Activated CD4-positive, alpha-beta T cell treated with anti-CD3 and anti-CD28 coated beads, Interleukin-2, amount 10 ng/mL, durations not matched to agents 7 days and 5 days (primary cell): ENCODE measurements around the gene IL20RA. TPM values are rescaled to one million over a fixed set of nuclear protein-coding genes. Genes with fewer than 3 reads are reported as not detected.

Experiments
- CTCF ChIA-PET: fragments of 350-600 bp; sonication (Branson Sonifier 250); formaldehyde crosslinking; loops from one replicate; lab custom pipeline; 2021; ENCODE audit warnings: antibody characterized with exemption; lab: Charles Lee
- POLR2A ChIA-PET: fragments of 350-600 bp; sonication (Branson Sonifier 250); formaldehyde crosslinking; loops from one replicate; lab custom pipeline; 2021; ENCODE audit warnings: antibody characterized with exemption; lab: Charles Lee
- DNase-seq: peaks from one replicate; pipeline ENCODE4 v3.0.0-alpha.2; 2020
- H3K27ac Mint-ChIP-seq: one replicate; pipeline ENCODE4 v1.8.0; 2021; ENCODE audit warnings: mild to moderate bottlenecking, moderate library complexity, mixed read lengths
- H3K27me3 Mint-ChIP-seq: one replicate; pipeline ENCODE4 v1.8.0; 2021; ENCODE audit warnings: mixed read lengths
- H3K36me3 Mint-ChIP-seq: one replicate; pipeline ENCODE4 v1.8.0; 2021; ENCODE audit warnings: low read depth, mixed read lengths
- H3K4me1 Mint-ChIP-seq: one replicate; pipeline ENCODE4 v1.8.0; 2021; ENCODE audit warnings: mixed read lengths
- H3K4me3 Mint-ChIP-seq: one replicate; pipeline ENCODE4 v1.8.0; 2021; ENCODE audit warnings: mild to moderate bottlenecking, moderate library complexity, mixed read lengths
- H3K9me3 Mint-ChIP-seq: one replicate; pipeline ENCODE4 v1.8.0; 2021; ENCODE audit warnings: mixed read lengths
- total RNA-seq, 2 experiments: library from RNA; stranded (reverse); gene quantifications; one replicate each; pipeline ENCODE4 v1.2.3, GENCODE V29; 2021

IL20RA gene, protein sequence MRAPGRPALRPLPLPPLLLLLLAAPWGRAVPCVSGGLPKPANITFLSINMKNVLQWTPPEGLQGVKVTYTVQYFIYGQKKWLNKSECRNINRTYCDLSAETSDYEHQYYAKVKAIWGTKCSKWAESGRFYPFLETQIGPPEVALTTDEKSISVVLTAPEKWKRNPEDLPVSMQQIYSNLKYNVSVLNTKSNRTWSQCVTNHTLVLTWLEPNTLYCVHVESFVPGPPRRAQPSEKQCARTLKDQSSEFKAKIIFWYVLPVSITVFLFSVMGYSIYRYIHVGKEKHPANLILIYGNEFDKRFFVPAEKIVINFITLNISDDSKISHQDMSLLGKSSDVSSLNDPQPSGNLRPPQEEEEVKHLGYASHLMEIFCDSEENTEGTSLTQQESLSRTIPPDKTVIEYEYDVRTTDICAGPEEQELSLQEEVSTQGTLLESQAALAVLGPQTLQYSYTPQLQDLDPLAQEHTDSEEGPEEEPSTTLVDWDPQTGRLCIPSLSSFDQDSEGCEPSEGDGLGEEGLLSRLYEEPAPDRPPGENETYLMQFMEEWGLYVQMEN
- not detected for total RNA-seq

DNA sequence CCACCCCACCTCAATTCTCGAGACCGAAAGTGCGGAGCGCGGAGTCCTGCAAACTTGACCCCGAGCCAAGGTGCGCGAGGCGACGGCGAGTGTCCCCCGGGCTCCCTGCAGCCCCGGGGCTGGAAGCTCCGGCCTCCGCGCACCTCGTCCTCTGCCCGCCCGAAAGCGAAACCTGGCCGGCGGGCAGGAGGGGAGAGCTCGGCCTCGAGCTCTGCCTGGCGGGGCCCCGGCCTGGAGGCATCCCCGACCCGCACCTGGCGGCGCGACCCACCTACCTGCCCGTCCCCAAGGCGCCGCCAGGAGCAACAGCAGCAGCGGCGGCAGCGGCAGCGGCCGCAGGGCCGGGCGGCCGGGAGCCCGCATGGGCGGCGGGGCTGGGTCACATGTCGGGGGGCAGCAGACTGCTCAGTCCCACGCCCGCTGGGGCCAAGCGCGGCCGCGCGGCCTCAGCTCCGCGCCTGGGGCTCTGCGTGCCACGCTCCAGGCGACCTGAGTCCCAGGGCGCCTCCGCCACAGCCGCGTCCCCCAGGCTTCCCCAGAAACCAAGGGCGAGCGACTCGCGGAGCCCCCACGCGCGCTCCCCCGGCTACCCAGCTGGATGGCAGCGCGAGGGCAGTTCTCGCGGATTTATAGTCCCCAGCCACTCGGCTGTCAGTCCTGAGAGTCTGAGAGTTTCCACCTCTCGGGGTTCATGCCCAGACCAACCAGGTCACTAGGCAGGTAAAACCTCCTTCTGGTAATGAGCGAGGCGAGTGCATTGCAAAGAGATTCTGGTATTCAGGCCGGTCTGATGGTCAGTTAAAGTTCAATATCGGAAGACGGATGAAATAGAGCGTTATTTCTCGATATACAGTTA lies at the start of gene IL20RA:
Gene IL20RA (minus strand): TSS at position 600 of the 856 bp plus-strand sequence. CDS start 237 bp downstream, at position 363.
- no peaks in the 10 kb centered on the region for H3K9me3 Mint-ChIP-seq
- ChIA-PET CTCF (interaction anchor here (0.7 to 1.5 kb wide), 3 partner anchors 10 to 28 kb away, joined by 3 to 4 read pairs (median 4); no protein-coding TSS in a partner anchor), POLR2A (no interaction called here)
- no peak for DNase-seq
- no peak within 1 kb of the TSS for H3K27ac Mint-ChIP-seq
- H3K27me3 Mint-ChIP-seq: peaks cover 83% of the 10 kb centered on the region
- H3K4me1 Mint-ChIP-seq: peaks cover 7% of the 10 kb centered on the region
- H3K36me3 Mint-ChIP-seq: no peaks in the 10 kb centered on the region
- H3K4me3 Mint-ChIP-seq: peak within 1 kb of the TSS; percentile 74

DNA sequence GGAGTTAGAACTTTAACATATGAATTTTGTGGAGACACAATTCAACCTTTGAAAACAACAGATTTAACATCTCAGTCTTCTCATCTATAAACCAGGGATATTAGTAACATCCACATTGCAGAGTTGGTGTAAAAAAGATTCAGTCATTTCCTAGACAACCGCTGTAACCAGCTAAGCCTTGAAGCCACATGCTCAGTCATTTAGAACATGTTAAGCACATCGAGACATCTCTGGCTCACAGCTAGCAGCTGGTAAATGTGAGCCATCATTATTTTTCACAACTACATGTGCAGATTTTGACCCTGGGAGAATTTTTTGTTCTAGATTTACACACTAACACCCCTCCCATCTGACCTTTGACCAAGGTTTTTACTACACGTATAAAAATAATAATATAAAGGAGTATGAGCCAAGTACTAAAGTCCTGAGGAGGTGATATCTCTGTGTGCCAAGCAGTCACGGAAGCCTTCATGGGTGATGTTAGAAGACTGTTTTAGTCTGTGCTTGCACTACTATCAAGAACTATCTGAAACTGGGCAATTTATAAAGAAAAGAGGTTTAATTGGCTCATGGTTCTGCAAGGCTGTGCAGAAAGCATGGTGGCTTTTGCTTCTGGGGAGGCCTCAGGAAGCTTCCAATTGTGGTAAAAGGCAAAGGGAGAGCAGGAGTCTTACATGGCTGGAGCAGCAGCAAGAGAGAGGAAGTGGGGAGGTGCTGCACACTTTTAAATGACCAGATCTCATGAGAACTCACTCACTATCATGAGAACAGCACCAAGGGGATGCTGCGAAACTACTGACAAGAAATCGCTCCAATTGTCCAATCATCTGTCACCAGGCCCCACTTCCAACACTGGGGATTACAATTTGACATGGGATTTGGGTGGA lies 48.7 kb upstream of the IL20RA start:
- Mint-ChIP-seq H3K27me3 (peaks cover 3% of the 10 kb centered on the region), H3K4me3 (no peak overlapping the region), H3K27ac (no peak overlapping the region), H3K36me3 (no peaks in the 10 kb centered on the region), H3K4me1 (peaks cover 28% of the 10 kb centered on the region), H3K9me3 (no peaks in the 10 kb centered on the region)
- ChIA-PET CTCF (interaction anchor here (0.6 to 1.3 kb wide), 12 partner anchors 9 to 374 kb away, joined by 3 to 9 read pairs (median 4); no protein-coding TSS in a partner anchor), POLR2A (no interaction called here)
- DNase-seq: no peak

DNA sequence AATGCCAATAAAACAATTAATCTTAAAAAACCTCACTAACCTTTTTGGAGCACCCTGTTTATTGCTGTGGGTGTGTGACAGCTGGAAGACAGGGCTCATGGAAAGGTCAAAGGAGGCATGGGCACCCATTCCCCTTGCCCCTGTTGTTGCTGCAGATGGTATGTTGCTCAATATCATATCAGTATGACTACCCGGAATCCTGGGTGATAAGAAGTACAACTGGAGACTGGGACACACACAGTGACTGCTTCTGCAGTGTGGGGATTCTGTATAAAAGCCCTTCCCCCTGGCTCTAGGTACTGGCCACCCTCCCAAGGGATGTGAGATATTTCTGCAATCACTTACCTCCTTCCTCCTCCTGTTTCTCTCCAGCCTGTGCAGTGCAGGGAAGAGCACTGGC lies 47.3 kb upstream of the IL20RA start:
- Mint-ChIP-seq H3K27me3 (peaks cover 3% of the 10 kb centered on the region), H3K4me1 (peaks cover 28% of the 10 kb centered on the region), H3K9me3 (no peaks in the 10 kb centered on the region), H3K4me3 (no peak overlapping the region), H3K27ac (no peak overlapping the region), H3K36me3 (no peaks in the 10 kb centered on the region)
- POLR2A ChIA-PET: no interaction called here
- CTCF ChIA-PET: no interaction called here
- no peak for DNase-seq

DNA sequence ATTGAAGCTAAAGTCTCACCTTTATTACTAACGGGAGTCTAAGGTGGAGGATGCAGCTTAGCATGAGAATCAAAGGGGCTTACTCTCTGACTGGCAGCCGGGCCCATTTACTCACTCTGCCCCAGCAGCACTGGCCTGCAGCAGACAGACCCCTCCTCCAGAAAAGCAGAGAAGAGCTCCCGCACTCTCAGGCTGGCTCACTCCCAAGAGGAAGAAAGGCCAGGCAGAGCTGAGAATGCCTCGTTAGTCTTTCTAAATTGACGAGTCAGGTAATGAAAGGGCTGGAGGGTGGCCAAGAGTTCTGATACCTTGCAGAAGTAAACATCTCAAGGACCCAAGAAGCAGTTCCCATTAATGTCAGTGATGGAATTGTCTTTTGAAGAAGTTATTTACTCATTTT lies 44.5 kb upstream of the IL20RA start:
- peaks cover 7% of the 10 kb centered on the region for H3K27me3 Mint-ChIP-seq
- CTCF ChIA-PET: interaction anchor here (1.1 to 2.1 kb wide), 2 partner anchors 13 to 552 kb away, joined by 3 to 6 read pairs; no protein-coding TSS in a partner anchor
- H3K27ac Mint-ChIP-seq: no peak overlapping the region
- H3K4me1 Mint-ChIP-seq: peaks cover 6% of the 10 kb centered on the region
- POLR2A ChIA-PET: no interaction called here
- no peak for DNase-seq
- no peaks in the 10 kb centered on the region for H3K9me3 Mint-ChIP-seq
- no peak overlapping the region for H3K4me3 Mint-ChIP-seq
- no peaks in the 10 kb centered on the region for H3K36me3 Mint-ChIP-seq

DNA sequence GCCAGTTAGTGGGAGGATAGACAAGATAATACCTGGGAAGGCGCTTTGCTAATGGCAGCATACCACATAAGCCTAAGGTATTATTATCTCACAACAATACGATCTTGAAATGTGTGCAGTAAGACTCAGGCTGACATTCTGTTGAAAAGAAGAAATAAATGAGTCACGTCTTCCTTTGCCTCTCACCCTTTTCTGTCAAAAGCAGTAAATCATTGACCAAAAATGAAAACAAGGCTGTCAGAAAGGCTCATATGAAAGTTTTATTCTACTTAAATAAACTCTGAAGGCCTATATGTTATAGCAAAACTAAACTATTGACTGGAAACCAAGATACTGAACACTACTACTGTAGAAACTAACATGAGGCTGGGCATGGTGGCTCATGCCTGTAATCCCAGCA lies 43.1 kb upstream of the IL20RA start:
- ChIA-PET POLR2A (no interaction called here), CTCF (interaction anchor here (0.6 to 2.1 kb wide), 2 partner anchors 11 to 133 kb away, joined by 5 to 6 read pairs; no protein-coding TSS in a partner anchor)
- Mint-ChIP-seq H3K4me3 (no peak overlapping the region), H3K9me3 (no peaks in the 10 kb centered on the region), H3K4me1 (no peaks in the 10 kb centered on the region), H3K27me3 (peaks cover 7% of the 10 kb centered on the region), H3K36me3 (no peaks in the 10 kb centered on the region), H3K27ac (no peak overlapping the region)
- no peak for DNase-seq

DNA sequence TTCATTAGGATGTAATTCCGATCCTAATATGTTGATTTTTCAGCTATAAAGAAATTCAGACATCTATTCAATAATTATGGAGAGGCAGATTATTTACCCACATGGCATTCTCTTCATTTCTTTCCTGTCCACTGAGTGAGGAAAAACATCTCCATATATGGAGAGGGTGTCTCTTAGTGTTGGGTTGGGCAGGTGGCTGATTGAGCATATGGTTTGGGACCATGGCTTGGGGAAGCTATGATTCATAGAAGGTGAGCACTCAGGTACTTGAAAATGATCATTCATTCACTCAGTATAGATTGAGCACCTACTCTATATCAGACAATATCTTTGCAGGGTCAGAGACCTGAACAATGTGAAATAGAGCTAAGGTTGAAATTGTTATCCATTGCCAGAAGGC lies 41.3 kb upstream of the IL20RA start:
- no peak overlapping the region for H3K4me3 Mint-ChIP-seq
- no peaks in the 10 kb centered on the region for H3K36me3 Mint-ChIP-seq
- H3K9me3 Mint-ChIP-seq: no peaks in the 10 kb centered on the region
- ChIA-PET POLR2A (no interaction called here), CTCF (interaction anchor here (1.3 kb wide), 1 partner anchor 17 kb away, joined by 3 read pairs; no protein-coding TSS in a partner anchor)
- no peak for DNase-seq
- H3K27ac Mint-ChIP-seq: no peak overlapping the region
- H3K27me3 Mint-ChIP-seq: peaks cover 4% of the 10 kb centered on the region
- no peaks in the 10 kb centered on the region for H3K4me1 Mint-ChIP-seq

DNA sequence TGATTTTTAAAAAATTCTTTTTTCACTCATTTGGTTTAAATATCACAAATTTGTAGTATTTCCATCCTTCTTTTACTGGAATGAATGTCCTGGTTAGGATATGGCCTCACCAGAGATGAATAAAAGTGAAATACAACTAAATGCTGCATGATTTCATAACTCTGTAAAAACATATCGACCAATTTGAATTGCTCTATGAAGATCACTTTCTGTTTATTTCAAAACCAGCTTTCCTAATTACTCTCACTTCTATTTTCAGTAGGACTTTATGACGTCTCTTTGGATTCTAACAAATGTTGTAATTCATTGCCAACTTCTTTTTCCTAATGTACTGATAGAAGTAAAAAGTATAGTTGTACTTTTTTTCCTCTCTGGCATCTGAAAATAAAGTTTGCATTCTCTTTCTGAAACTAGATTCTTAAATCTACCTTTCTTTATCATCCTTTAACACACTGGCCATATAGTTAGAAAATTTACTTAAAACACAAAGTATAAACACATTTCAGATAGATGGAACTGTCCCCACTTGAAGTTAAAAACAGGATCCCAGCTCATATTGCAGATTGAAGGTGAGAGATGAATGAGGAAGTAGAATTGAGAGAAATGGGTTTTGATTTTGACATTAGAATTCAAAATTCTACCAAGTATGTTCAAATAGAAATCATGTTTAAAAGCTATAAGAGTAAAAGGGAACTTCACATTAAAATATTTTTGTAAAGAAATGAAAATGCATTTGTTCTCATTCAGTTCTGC lies 40.3 kb upstream of the IL20RA start:
- no peak overlapping the region for H3K27ac Mint-ChIP-seq
- no peaks in the 10 kb centered on the region for H3K4me1 Mint-ChIP-seq
- no peak for DNase-seq
- peaks cover 6% of the 10 kb centered on the region for H3K27me3 Mint-ChIP-seq
- H3K36me3 Mint-ChIP-seq: no peaks in the 10 kb centered on the region
- H3K9me3 Mint-ChIP-seq: no peaks in the 10 kb centered on the region
- POLR2A ChIA-PET: no interaction called here
- H3K4me3 Mint-ChIP-seq: no peak overlapping the region
- CTCF ChIA-PET: interaction anchor here (1.3 kb wide), 1 partner anchor 18 kb away, joined by 3 read pairs; no protein-coding TSS in a partner anchor

DNA sequence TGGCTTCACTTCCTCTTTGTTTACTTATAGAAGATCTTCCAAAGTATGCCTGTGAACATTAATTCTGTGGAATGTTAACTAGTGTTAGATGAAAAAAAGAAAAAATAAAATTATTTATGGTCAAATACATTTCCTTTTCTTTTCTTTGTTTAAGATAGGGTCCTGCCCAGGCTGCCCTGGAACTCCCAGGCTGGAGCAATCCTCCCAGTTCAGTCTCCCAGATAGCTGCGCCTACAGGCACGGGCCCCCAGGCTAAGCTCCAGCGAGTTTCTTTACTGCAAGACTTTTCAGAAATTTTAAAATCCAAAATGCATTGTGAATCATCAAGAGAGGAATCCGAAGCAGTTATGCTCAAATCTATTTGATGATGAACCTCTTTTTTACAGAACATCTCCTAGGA lies 39.3 kb upstream of the IL20RA start:
- ChIA-PET POLR2A (no interaction called here), CTCF (interaction anchor here (0.6 to 1.4 kb wide), 2 partner anchors 82 to 522 kb away, joined by 3 read pairs; no protein-coding TSS in a partner anchor)
- no peak overlapping the region for H3K27ac Mint-ChIP-seq
- DNase-seq: no peak
- H3K4me3 Mint-ChIP-seq: no peak overlapping the region
- H3K4me1 Mint-ChIP-seq: no peaks in the 10 kb centered on the region
- no peaks in the 10 kb centered on the region for H3K36me3 Mint-ChIP-seq
- no peaks in the 10 kb centered on the region for H3K9me3 Mint-ChIP-seq
- peaks cover 10% of the 10 kb centered on the region for H3K27me3 Mint-ChIP-seq

DNA sequence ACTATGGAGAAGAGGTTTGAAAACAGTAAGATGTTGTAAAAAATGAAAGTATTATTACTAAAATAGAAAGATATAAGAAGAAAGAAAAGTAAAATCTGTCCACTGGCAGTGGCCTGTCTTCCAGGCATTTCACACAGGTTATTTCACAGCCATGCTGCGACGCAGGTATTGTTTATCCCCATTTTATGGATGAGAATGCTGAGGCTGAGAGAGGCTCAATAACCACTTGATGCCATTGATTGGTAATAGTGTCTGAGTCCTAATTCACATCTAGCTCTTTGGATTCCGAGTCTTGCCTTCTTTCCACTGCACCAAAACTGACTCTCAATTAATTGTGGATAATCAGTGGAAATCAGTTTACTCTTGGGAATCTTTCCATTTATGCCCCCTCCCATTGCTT lies 37.2 kb upstream of the IL20RA start:
- peaks cover 10% of the 10 kb centered on the region for H3K27me3 Mint-ChIP-seq
- ChIA-PET CTCF (no interaction called here), POLR2A (no interaction called here)
- H3K4me1 Mint-ChIP-seq: no peaks in the 10 kb centered on the region
- DNase-seq: no peak
- no peaks in the 10 kb centered on the region for H3K36me3 Mint-ChIP-seq
- no peak overlapping the region for H3K4me3 Mint-ChIP-seq
- no peak overlapping the region for H3K27ac Mint-ChIP-seq
- H3K9me3 Mint-ChIP-seq: no peaks in the 10 kb centered on the region

DNA sequence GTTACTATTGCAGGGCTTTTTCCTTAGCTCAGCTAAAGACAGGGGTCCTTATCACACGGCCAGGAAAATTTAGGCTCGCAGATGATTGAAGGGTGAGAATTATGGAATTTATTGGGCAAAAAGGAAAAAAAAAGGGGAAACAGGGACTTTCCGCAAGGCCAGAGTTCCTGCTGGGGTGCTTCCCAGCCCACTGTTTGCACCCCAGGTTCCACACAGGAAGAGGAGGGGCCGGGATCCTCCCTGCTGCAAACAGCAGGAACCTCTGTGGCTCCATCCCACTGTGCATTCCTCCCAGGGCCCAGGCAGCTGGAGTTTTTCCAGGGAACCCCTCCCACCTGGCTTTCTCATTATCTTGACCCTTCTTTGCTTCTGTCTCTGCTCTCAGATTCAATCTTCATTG lies 35.9 kb upstream of the IL20RA start:
- Mint-ChIP-seq H3K4me1 (no peaks in the 10 kb centered on the region), H3K9me3 (no peaks in the 10 kb centered on the region), H3K27ac (no peak overlapping the region), H3K36me3 (no peaks in the 10 kb centered on the region), H3K4me3 (no peak overlapping the region), H3K27me3 (peaks cover 10% of the 10 kb centered on the region)
- no peak for DNase-seq
- CTCF ChIA-PET: no interaction called here
- POLR2A ChIA-PET: no interaction called here

DNA sequence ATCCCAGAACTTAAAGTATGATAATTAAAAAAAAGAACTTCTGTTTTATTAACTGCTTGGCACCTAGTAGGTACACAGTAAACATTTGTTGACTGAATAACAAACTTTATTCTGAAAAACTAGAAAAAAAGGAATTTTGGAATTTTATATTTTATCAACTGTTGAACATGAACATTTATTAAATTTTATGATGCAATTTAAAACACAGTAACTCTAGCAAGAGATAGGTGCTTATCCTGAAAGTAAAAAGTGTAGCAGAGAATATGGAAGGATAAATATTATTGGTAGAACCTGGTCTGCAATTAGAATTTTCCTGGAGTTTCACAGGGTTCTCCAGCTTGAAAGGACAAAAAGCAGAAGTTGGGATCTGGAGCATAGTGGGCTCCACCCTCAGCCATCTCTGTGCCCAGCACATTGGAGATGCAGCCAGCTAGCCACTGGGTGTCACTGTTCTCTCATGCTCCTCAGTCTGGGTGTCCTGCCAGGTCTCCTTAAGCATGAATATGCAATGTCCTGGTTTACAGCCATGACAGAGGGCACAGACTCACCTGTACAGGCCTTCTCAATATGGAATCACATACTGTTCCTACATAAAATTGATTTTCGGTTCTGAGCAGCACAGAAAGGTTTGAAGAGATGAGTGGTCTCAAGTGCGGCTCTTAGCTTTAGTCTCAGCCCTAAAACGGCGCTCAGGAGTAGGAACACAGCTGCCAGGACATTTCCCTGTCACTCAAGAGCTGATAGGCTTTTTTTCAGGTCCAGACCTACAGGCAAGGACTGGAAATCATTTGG lies 31.7 kb upstream of the IL20RA start:
- Mint-ChIP-seq H3K9me3 (no peaks in the 10 kb centered on the region), H3K27ac (no peak overlapping the region), H3K27me3 (peaks cover 40% of the 10 kb centered on the region), H3K4me3 (no peak overlapping the region), H3K4me1 (no peaks in the 10 kb centered on the region), H3K36me3 (no peaks in the 10 kb centered on the region)
- ChIA-PET POLR2A (no interaction called here), CTCF (interaction anchor here (0.6 to 1.5 kb wide), 5 partner anchors 12 to 554 kb away, joined by 3 to 6 read pairs (median 3); no protein-coding TSS in a partner anchor)
- peak; percentile 64 for DNase-seq
